ENCODE measurements around the gene NELFA.
A peak's percentile ranks its signal among the peaks of the same experiment; 100 is the strongest.

The NELFA gene

GRCh38 chr4:1982124-1983052 lies 26.4 kb downstream of the NELFA start:
- DNase-seq (ENCODE audit: low spot score), result no peak

GRCh38 chr4:1981251-1982058 lies 27.3 kb downstream of the NELFA start:
- DNase-seq (ENCODE audit: low spot score), result peak; percentile 23

GRCh38 chr4:1980561-1981041 lies 28.2 kb downstream of the NELFA start:
- DNase-seq (ENCODE audit: low spot score), result no peak

- DNase-seq (ENCODE audit: low spot score), result no peak
Observed at GRCh38 chr4:1979477-1980196, 29.1 kb downstream of the NELFA start.

- no peak for DNase-seq (ENCODE audit: low spot score)
Observed at GRCh38 chr4:1978741-1979476, 29.9 kb downstream of the NELFA start.

GRCh38 chr4:1978226-1978625 lies 30.5 kb downstream of the NELFA start:
- DNase-seq (ENCODE audit: low spot score), result no peak

GRCh38 chr4:1976416-1977352 lies 32.1 kb downstream of the NELFA start:
- no peak for DNase-seq (ENCODE audit: low spot score)

- no peak for DNase-seq (ENCODE audit: low spot score)
Observed at GRCh38 chr4:1975880-1976279, 32.9 kb downstream of the NELFA start.

GRCh38 chr4:1975391-1975801 lies 33.4 kb downstream of the NELFA start:
- no peak for DNase-seq (ENCODE audit: low spot score)

GRCh38 chr4:1974840-1975239 lies 33.9 kb downstream of the NELFA start:
- DNase-seq (ENCODE audit: low spot score), result no peak

GRCh38 chr4:1973661-1974060 lies 35.1 kb downstream of the NELFA start:
- DNase-seq (ENCODE audit: low spot score), result no peak

- DNase-seq (ENCODE audit: low spot score), result no peak
Observed at GRCh38 chr4:1973218-1973617, 35.6 kb downstream of the NELFA start.

- no peak for DNase-seq (ENCODE audit: low spot score)
Observed at GRCh38 chr4:1972414-1972813, 36.4 kb downstream of the NELFA start.

GRCh38 chr4:1971456-1972200 lies 37.1 kb downstream of the NELFA start:
- no peak for DNase-seq (ENCODE audit: low spot score)

GRCh38 chr4:1970926-1971325 lies 37.8 kb downstream of the NELFA start:
- DNase-seq (ENCODE audit: low spot score), result no peak

GRCh38 chr4:1969928-1970723 lies 38.6 kb downstream of the NELFA start:
- DNase-seq (ENCODE audit: low spot score), result no peak

GRCh38 chr4:1968686-1969295 lies 40.0 kb downstream of the NELFA start:
- no peak for DNase-seq (ENCODE audit: low spot score)

- DNase-seq (ENCODE audit: low spot score), result no peak
Observed at GRCh38 chr4:1967512-1968149, 41.1 kb downstream of the NELFA start.

Data from NAMALWA (cell line).